Karpas-422 (cell line): Measurements from ENCODE around the gene DLGAP1. TPM values are rescaled to one million over a fixed set of nuclear protein-coding genes. Genes with fewer than 3 reads are reported as not detected.

ENCODE experiments used
- DNase-seq: peaks from one replicate; pipeline ENCODE4 v3.0.0-alpha.2; 2015
- H2AFZ ChIP-seq: fragments of 200-600 bp; sonication (generic); 2 replicates; pipeline ENCODE4 v1.6.1; 2014; ENCODE audit warnings: antibody characterized with exemption, low read length, mixed read lengths
- H3K27ac ChIP-seq: fragments of 200-600 bp; sonication (generic); 2 replicates; pipeline ENCODE4 v1.5.1; 2014; ENCODE audit warnings: mild to moderate bottlenecking, low read length, moderate library complexity
- H3K27me3 ChIP-seq: fragments of 200-600 bp; sonication (generic); 2 replicates; pipeline ENCODE4 v1.6.1; 2014; ENCODE audit warnings: low read length, mixed read lengths
- H3K36me3 ChIP-seq: fragments of 200-600 bp; sonication (generic); 2 replicates; pipeline ENCODE4 v1.6.1; 2014; ENCODE audit warnings: low read length, mixed read lengths; ENCODE audit not compliant: insufficient read depth
- H3K4me1 ChIP-seq: fragments of 200-600 bp; sonication (generic); 2 replicates; pipeline ENCODE4 v1.6.1; 2014; ENCODE audit warnings: mild to moderate bottlenecking, low read length, mixed read lengths
- H3K4me2 ChIP-seq: fragments of 200-600 bp; sonication (generic); 2 replicates; pipeline ENCODE4 v1.6.1; 2014; ENCODE audit warnings: low read length, low read depth, mild to moderate bottlenecking; ENCODE audit not compliant: poor library complexity, severe bottlenecking
- H3K4me3 ChIP-seq: fragments of 200-600 bp; sonication (generic); 2 replicates; pipeline ENCODE4 v1.5.1; 2014; ENCODE audit warnings: mild to moderate bottlenecking, antibody characterized with exemption, low read length, mixed read lengths
- H3K79me2 ChIP-seq: fragments of 200-600 bp; sonication (generic); 2 replicates; pipeline ENCODE4 v1.6.1; 2014; ENCODE audit warnings: mild to moderate bottlenecking, low read length, mixed read lengths
- H3K9ac ChIP-seq: fragments of 200-600 bp; sonication (generic); 2 replicates; pipeline ENCODE4 v1.6.0; 2014; ENCODE audit warnings: low read length
- H3K9me2 ChIP-seq: fragments of 200-600 bp; sonication (generic), shearing (Covaris generic); replicated peaks from 2 replicates; pipeline ENCODE4 v1.6.0; 2014; ENCODE audit warnings: mild to moderate bottlenecking, low read length, moderate library complexity; ENCODE audit not compliant: insufficient read depth
- H3K9me3 ChIP-seq: fragments of 300-700, 200-600 bp; sonication (generic); 2 replicates; pipeline ENCODE4 v1.6.1; 2014; ENCODE audit warnings: low read length, mixed read lengths
- H4K20me1 ChIP-seq: fragments of 200-600 bp; sonication (generic); 2 replicates; pipeline ENCODE4 v1.6.1; 2014; ENCODE audit warnings: mild to moderate bottlenecking, antibody characterized with exemption, low read length, low read depth; ENCODE audit not compliant: insufficient read depth
- total RNA-seq: library from RNA; depleted of rRNA; stranded (reverse); fragments of >200 nt; shearing (Covaris generic); gene quantifications from 2 replicates; pipeline ENCODE4 v1.2.3, GENCODE V29; 2014; ENCODE audit warnings: low replicate concordance

The DLGAP1 gene
- total RNA-seq, 1 experiment from 2014 or later = 8.8 TPM

GRCh38 chr18:3689091-3689490 lies 766.0 kb downstream of the DLGAP1 start:
- H3K79me2 ChIP-seq = no peaks in the 10 kb centered on the region
- H3K4me1 ChIP-seq = no peaks in the 10 kb centered on the region
- H3K36me3 ChIP-seq = no peaks in the 10 kb centered on the region
- H3K9me3 ChIP-seq = no peaks in the 10 kb centered on the region
- no peak overlapping the region for H3K27ac ChIP-seq
- H2AFZ ChIP-seq = no peak overlapping the region
- no peaks in the 10 kb centered on the region for H4K20me1 ChIP-seq
- no peaks in the 10 kb centered on the region for H3K27me3 ChIP-seq
- H3K9me2 ChIP-seq = no peaks in the 10 kb centered on the region
- no peak overlapping the region for H3K4me2 ChIP-seq
- DNase-seq = no peak
- H3K9ac ChIP-seq = no peak overlapping the region
- H3K4me3 ChIP-seq = no peak overlapping the region

- no peak overlapping the region for H2AFZ ChIP-seq
- H3K4me2 ChIP-seq = no peak overlapping the region
- no peaks in the 10 kb centered on the region for H3K36me3 ChIP-seq
- no peaks in the 10 kb centered on the region for H3K27me3 ChIP-seq
- no peaks in the 10 kb centered on the region for H3K9me3 ChIP-seq
- no peak overlapping the region for H3K4me3 ChIP-seq
- no peak overlapping the region for H3K9ac ChIP-seq
- no peak for DNase-seq
- H3K9me2 ChIP-seq = no peaks in the 10 kb centered on the region
- no peak overlapping the region for H3K27ac ChIP-seq
- H3K79me2 ChIP-seq = no peaks in the 10 kb centered on the region
- H4K20me1 ChIP-seq = no peaks in the 10 kb centered on the region
- no peaks in the 10 kb centered on the region for H3K4me1 ChIP-seq
Observed at GRCh38 chr18:3688690-3689089, 766.4 kb downstream of the DLGAP1 start.

- Histone ChIP-seq H3K36me3 (no peaks in the 10 kb centered on the region), H3K4me3 (no peak overlapping the region), H3K4me2 (no peak overlapping the region), H3K79me2 (no peaks in the 10 kb centered on the region), H3K9ac (no peak overlapping the region), H3K9me2 (no peaks in the 10 kb centered on the region), H4K20me1 (no peaks in the 10 kb centered on the region), H3K9me3 (no peaks in the 10 kb centered on the region), H3K27ac (no peak overlapping the region), H2AFZ (no peak overlapping the region), H3K27me3 (no peaks in the 10 kb centered on the region), H3K4me1 (peaks cover 5% of the 10 kb centered on the region)
- DNase-seq = no peak
Observed at GRCh38 chr18:3683483-3683882, 771.6 kb downstream of the DLGAP1 start.

GRCh38 chr18:3682061-3682460 lies 773.0 kb downstream of the DLGAP1 start:
- Histone ChIP-seq H3K27ac (no peak overlapping the region), H3K4me2 (no peak overlapping the region), H4K20me1 (no peaks in the 10 kb centered on the region), H3K9me3 (no peaks in the 10 kb centered on the region), H3K27me3 (no peaks in the 10 kb centered on the region), H2AFZ (no peak overlapping the region), H3K4me1 (peaks cover 5% of the 10 kb centered on the region), H3K79me2 (no peaks in the 10 kb centered on the region), H3K4me3 (no peak overlapping the region), H3K36me3 (no peaks in the 10 kb centered on the region), H3K9me2 (no peaks in the 10 kb centered on the region), H3K9ac (no peak overlapping the region)
- no peak for DNase-seq

GRCh38 chr18:3679241-3679640 lies 775.9 kb downstream of the DLGAP1 start:
- Histone ChIP-seq H3K9me3 (no peaks in the 10 kb centered on the region), H3K9me2 (no peaks in the 10 kb centered on the region), H3K27ac (no peak overlapping the region), H3K4me2 (no peak overlapping the region), H3K9ac (no peak overlapping the region), H3K4me1 (peaks cover 5% of the 10 kb centered on the region), H3K79me2 (no peaks in the 10 kb centered on the region), H4K20me1 (no peaks in the 10 kb centered on the region), H3K36me3 (no peaks in the 10 kb centered on the region), H3K27me3 (no peaks in the 10 kb centered on the region), H3K4me3 (no peak overlapping the region), H2AFZ (no peak overlapping the region)
- no peak for DNase-seq

- Histone ChIP-seq H3K4me3 (no peak overlapping the region), H3K4me2 (no peak overlapping the region), H3K9me2 (no peaks in the 10 kb centered on the region), H4K20me1 (no peaks in the 10 kb centered on the region), H2AFZ (no peak overlapping the region), H3K79me2 (no peaks in the 10 kb centered on the region), H3K36me3 (no peaks in the 10 kb centered on the region), H3K9me3 (no peaks in the 10 kb centered on the region), H3K27ac (no peak overlapping the region), H3K27me3 (no peaks in the 10 kb centered on the region), H3K9ac (no peak overlapping the region), H3K4me1 (no peaks in the 10 kb centered on the region)
- DNase-seq = no peak
Observed at GRCh38 chr18:3675994-3676393, 779.1 kb downstream of the DLGAP1 start.

- H3K36me3 ChIP-seq = no peaks in the 10 kb centered on the region
- no peaks in the 10 kb centered on the region for H3K9me2 ChIP-seq
- H3K79me2 ChIP-seq = no peaks in the 10 kb centered on the region
- H4K20me1 ChIP-seq = no peaks in the 10 kb centered on the region
- no peaks in the 10 kb centered on the region for H3K4me1 ChIP-seq
- no peak overlapping the region for H3K4me3 ChIP-seq
- H2AFZ ChIP-seq = no peak overlapping the region
- H3K27ac ChIP-seq = no peak overlapping the region
- no peak overlapping the region for H3K9ac ChIP-seq
- H3K9me3 ChIP-seq = no peaks in the 10 kb centered on the region
- H3K27me3 ChIP-seq = no peaks in the 10 kb centered on the region
- no peak overlapping the region for H3K4me2 ChIP-seq
- no peak for DNase-seq
Observed at GRCh38 chr18:3675446-3675845, 779.7 kb downstream of the DLGAP1 start.

- no peaks in the 10 kb centered on the region for H3K9me2 ChIP-seq
- no peaks in the 10 kb centered on the region for H3K79me2 ChIP-seq
- no peak overlapping the region for H3K4me3 ChIP-seq
- H3K27ac ChIP-seq = no peak overlapping the region
- H4K20me1 ChIP-seq = no peaks in the 10 kb centered on the region
- no peak overlapping the region for H3K4me2 ChIP-seq
- no peak overlapping the region for H3K9ac ChIP-seq
- H3K9me3 ChIP-seq = no peaks in the 10 kb centered on the region
- H3K4me1 ChIP-seq = no peaks in the 10 kb centered on the region
- no peaks in the 10 kb centered on the region for H3K27me3 ChIP-seq
- no peak for DNase-seq
- H3K36me3 ChIP-seq = no peaks in the 10 kb centered on the region
- H2AFZ ChIP-seq = no peak overlapping the region
Observed at GRCh38 chr18:3671176-3671575, 783.9 kb downstream of the DLGAP1 start.

- Histone ChIP-seq H3K9me3 (no peaks in the 10 kb centered on the region), H3K4me2 (no peak overlapping the region), H3K4me3 (no peak overlapping the region), H3K4me1 (no peaks in the 10 kb centered on the region; the same call in 1 of the 2 replicates), H3K79me2 (no peaks in the 10 kb centered on the region), H2AFZ (no peak overlapping the region), H3K36me3 (no peaks in the 10 kb centered on the region), H4K20me1 (no peaks in the 10 kb centered on the region), H3K27ac (no peak overlapping the region), H3K9ac (no peak overlapping the region), H3K9me2 (no peaks in the 10 kb centered on the region), H3K27me3 (no peaks in the 10 kb centered on the region)
- no peak for DNase-seq
Observed at GRCh38 chr18:3669376-3669775, 785.7 kb downstream of the DLGAP1 start.
